Natural killer cell treated with Interleukin-12 subunit alpha and Interleukin-12 subunit beta and Interleukin-15 and Interleukin-18, amount 100 ng/mL, for 72 hours (primary cell): Measurements from ENCODE around the gene ZNF692. TPM values are rescaled to one million over a fixed set of nuclear protein-coding genes. Genes with fewer than 3 reads are reported as not detected.

Experiments
- ATAC-seq, 2 donors: fragments of 150-1000 bp; cut with Tn5 transposase in 1 of 2; sonication (Bioruptor Pico), chemical (Tn5 transposase) in 1 of 2; 2 replicates each; pipeline ENCODE4 v1.10.0; 2021
- DNase-seq: peaks from one replicate; pipeline ENCODE4 v3.0.0; 2022; ENCODE audit warnings: low spot score
- H3K27ac Mint-ChIP-seq, 2 donors: 1 replicate in 1 of 2; 2 replicates in 1 of 2; pipeline ENCODE4 v1.8.0; 2022; ENCODE audit warnings: mixed read lengths in 2 of 2, mild to moderate bottlenecking in 1 of 2, moderate library complexity in 1 of 2
- H3K27me3 Mint-ChIP-seq, 2 donors: 1 replicate in 1 of 2; 2 replicates in 1 of 2; pipeline ENCODE4 v1.8.0; 2022; ENCODE audit warnings: mixed read lengths in 2 of 2
- H3K36me3 Mint-ChIP-seq: one replicate; pipeline ENCODE4 v1.8.0; 2022; ENCODE audit warnings: mixed read lengths
- H3K4me1 Mint-ChIP-seq, 2 donors: 1 replicate in 1 of 2; 2 replicates in 1 of 2; pipeline ENCODE4 v1.8.0; 2022; ENCODE audit warnings: low read depth in 2 of 2, mixed read lengths in 2 of 2, mild to moderate bottlenecking in 1 of 2
- H3K4me3 Mint-ChIP-seq: one replicate; pipeline ENCODE4 v1.8.0; 2022; ENCODE audit warnings: mixed read lengths
- H3K9me3 Mint-ChIP-seq: 2 replicates; pipeline ENCODE4 v1.8.0; 2022; ENCODE audit warnings: mixed read lengths
- total RNA-seq, 2 donors: library from RNA; stranded (reverse); gene quantifications; one replicate each; pipeline ENCODE4 v1.2.3, GENCODE V29; 2022

The ZNF692 gene
- total RNA-seq, 2 donors from 2014 or later: 40.4 to 142 TPM

DNA sequence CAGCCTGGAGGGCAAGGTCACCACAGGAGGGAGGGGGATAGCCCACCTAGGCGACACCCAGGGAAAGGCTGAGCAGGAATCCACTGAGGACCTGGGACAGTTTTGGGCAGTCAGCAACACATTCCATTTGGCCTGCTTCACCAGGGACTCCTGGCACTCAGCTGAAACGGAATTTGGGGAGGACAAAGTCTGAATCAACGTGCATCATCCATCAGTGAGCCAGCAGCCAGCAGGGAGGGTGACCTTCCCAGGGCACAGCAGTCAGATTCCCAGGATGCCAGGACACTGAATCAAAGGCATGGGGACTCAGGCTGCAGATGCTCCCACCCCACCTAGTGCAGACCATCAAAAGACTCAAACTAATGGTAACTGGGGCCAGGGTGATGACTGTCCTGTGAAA is 37.8 kb downstream of the ZNF692 start:
- Mint-ChIP-seq H3K27me3 (no peaks in the 10 kb centered on the region), H3K4me3 (no peak overlapping the region), H3K9me3 (no peaks in the 10 kb centered on the region), H3K27ac (no peak overlapping the region), H3K36me3 (no peaks in the 10 kb centered on the region), H3K4me1 (peaks cover 53 to 64% of the 10 kb centered on the region in 2 donors)
- DNase-seq (no peak), ATAC-seq (no peak)

GRCh38 chr1:248820041-248820585 is 38.8 kb downstream of the ZNF692 start:
- Mint-ChIP-seq H3K4me3 (no peak overlapping the region), H3K36me3 (peaks cover 6% of the 10 kb centered on the region), H3K27ac (no peak overlapping the region), H3K4me1 (peaks cover 52 to 56% of the 10 kb centered on the region in 2 donors), H3K9me3 (no peaks in the 10 kb centered on the region), H3K27me3 (no peaks in the 10 kb centered on the region)
- ATAC-seq: no peak
- no peak for DNase-seq

DNA sequence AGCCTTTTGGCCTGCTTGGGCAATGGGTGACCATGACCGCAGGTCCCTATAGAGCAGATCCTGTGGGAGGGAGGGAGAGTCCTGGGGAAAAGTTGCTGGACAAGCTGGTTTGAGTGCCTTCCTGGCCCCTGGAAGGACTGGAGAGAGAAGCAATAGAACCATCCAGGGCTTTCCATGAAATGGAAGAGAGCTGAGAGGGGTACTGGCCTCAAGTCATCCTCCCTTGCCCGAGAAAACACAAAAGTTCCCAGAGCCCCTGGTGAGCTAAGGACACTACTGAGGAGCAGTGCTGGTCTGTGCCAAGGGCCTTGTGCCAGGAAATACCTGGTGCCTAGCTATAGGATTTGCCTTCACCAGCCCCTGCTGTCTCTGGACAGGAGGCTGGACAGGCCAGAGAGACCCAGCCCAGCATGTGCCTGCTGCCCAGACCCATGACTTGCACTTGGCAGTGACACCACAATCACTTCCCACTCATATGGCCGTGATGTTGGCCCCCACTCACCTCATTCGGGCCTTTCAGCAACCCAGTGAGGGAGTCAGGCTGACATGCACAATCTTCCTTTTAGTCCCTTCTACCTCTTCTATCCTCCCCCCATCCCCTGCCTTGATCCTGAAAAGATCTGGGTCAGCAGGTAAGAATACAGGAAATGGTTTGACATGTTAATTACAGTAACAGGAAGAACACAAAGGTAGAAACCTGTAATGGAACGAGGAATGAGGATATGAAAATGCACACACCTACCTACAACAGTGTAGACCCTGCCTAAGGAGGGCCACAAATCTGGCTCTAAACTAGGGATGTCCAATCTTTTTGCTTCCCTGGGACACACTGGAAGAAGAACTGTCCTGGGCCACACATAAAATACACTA is 40.1 kb downstream of the ZNF692 start:
- no peak overlapping the region for H3K4me3 Mint-ChIP-seq
- peak in 1 of 2 donors; percentile 7 for ATAC-seq
- peaks cover 38 to 44% of the 10 kb centered on the region in 2 donors for H3K4me1 Mint-ChIP-seq
- no peak overlapping the region for H3K27ac Mint-ChIP-seq
- H3K9me3 Mint-ChIP-seq: no peaks in the 10 kb centered on the region
- H3K36me3 Mint-ChIP-seq: peaks cover 16% of the 10 kb centered on the region
- no peak for DNase-seq
- no peaks in the 10 kb centered on the region for H3K27me3 Mint-ChIP-seq

GRCh38 chr1:248817065-248817464 is 41.8 kb downstream of the ZNF692 start:
- Mint-ChIP-seq H3K27me3 (no peaks in the 10 kb centered on the region), H3K27ac (peak overlapping the region; percentile 58 to 70), H3K4me3 (no peak overlapping the region), H3K9me3 (no peaks in the 10 kb centered on the region), H3K4me1 (peaks cover 26 to 32% of the 10 kb centered on the region in 2 donors), H3K36me3 (peaks cover 17% of the 10 kb centered on the region)
- no peak for DNase-seq
- peak; percentile 63 to 83 for ATAC-seq

DNA sequence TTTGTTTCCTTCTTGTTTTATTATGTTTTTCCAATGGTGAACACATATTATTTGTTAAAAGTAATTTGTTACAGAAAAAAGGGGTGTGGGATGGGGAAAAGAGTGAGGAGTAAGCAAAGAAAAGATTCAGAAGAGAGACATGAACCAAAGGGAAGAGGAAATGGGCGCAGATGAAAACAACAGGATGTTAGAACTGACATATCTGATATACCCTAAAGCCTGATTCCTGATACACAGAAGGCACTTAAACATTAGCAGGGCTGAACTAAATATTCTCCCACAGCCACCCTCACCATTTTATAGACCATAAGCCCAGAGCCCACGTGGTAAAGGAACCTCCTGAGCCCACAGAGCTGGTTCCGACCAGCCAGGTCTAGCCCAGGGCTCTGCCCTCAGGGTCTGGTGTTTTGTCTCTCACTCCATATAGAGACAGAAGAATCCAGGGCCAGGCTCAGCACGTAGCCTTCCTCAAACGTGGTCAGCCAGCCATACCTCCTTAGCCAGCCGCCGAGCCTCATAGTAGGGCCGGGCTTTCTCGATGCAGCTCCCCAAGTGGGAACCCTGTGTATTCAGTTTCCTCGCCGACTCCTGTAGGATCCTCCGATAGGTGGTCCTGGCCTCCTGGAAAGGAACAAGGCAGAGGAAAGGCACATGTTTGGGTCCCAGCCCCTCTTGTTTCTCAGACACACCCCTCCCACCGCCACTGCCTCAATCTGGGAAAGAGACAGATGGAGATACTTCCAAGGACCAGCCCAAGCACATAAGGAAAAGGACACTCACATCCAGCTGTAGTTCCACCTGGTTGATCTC is 42.6 kb downstream of the ZNF692 start:
- peak overlapping the region; percentile 19 for H3K4me3 Mint-ChIP-seq
- peaks cover 17% of the 10 kb centered on the region for H3K36me3 Mint-ChIP-seq
- H3K4me1 Mint-ChIP-seq: peaks cover 23 to 32% of the 10 kb centered on the region in 2 donors
- DNase-seq (no peak), ATAC-seq (no peak)
- H3K27ac Mint-ChIP-seq: peak overlapping the region; percentile 58 to 70
- no peaks in the 10 kb centered on the region for H3K9me3 Mint-ChIP-seq
- no peaks in the 10 kb centered on the region for H3K27me3 Mint-ChIP-seq

DNA sequence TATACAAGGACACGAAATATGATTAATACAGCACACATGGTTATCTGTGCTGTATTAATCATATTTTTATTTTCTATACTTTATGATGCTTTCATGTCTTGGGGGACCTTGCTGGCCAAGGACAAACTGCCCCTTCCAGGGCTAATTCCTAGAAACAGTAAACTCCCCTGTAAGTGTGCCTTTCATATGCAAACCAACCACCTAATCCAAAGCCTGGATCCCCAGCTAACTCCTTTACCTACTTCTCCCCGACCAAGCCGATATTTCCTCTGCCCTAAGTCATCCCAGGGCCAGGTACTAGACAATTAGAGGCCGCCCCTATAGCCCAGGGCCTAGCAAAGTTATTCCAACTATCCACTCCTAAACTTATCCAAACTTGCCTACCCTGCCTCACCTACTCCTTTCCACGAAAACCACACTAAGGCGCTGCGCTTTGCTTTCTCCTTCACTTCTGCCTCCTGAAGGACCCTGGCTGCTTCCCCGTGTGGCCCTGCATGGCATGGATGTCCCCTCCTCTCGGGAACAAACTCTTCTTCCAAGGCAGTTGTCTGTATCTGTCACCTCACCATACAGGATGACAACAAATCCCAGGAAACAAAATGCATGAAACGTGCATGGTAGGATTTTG is 43.4 kb downstream of the ZNF692 start:
- Mint-ChIP-seq H3K4me3 (peak overlapping the region; percentile 19), H3K36me3 (peaks cover 17% of the 10 kb centered on the region), H3K4me1 (peaks cover 23 to 28% of the 10 kb centered on the region in 2 donors), H3K9me3 (no peaks in the 10 kb centered on the region), H3K27me3 (no peaks in the 10 kb centered on the region), H3K27ac (peak overlapping the region in 1 of 2 donors; percentile 58)
- DNase-seq (no peak), ATAC-seq (no peak)

GRCh38 chr1:248814351-248814750 is 44.5 kb downstream of the ZNF692 start:
- Mint-ChIP-seq H3K4me1 (peaks cover 23% of the 10 kb centered on the region in 2 donors), H3K27me3 (no peaks in the 10 kb centered on the region), H3K4me3 (no peak overlapping the region), H3K36me3 (peaks cover 17% of the 10 kb centered on the region), H3K9me3 (no peaks in the 10 kb centered on the region), H3K27ac (no peak overlapping the region)
- no peak for ATAC-seq
- DNase-seq: no peak

- ATAC-seq: no peak
- no peaks in the 10 kb centered on the region for H3K27me3 Mint-ChIP-seq
- DNase-seq: no peak
- H3K27ac Mint-ChIP-seq: no peak overlapping the region
- no peak overlapping the region for H3K4me3 Mint-ChIP-seq
- H3K36me3 Mint-ChIP-seq: peaks cover 17% of the 10 kb centered on the region
- no peaks in the 10 kb centered on the region for H3K9me3 Mint-ChIP-seq
- peaks cover 18 to 19% of the 10 kb centered on the region in 2 donors for H3K4me1 Mint-ChIP-seq
These were observed 45.3 kb downstream of the ZNF692 start for GRCh38 chr1:248813546-248813945.

DNA sequence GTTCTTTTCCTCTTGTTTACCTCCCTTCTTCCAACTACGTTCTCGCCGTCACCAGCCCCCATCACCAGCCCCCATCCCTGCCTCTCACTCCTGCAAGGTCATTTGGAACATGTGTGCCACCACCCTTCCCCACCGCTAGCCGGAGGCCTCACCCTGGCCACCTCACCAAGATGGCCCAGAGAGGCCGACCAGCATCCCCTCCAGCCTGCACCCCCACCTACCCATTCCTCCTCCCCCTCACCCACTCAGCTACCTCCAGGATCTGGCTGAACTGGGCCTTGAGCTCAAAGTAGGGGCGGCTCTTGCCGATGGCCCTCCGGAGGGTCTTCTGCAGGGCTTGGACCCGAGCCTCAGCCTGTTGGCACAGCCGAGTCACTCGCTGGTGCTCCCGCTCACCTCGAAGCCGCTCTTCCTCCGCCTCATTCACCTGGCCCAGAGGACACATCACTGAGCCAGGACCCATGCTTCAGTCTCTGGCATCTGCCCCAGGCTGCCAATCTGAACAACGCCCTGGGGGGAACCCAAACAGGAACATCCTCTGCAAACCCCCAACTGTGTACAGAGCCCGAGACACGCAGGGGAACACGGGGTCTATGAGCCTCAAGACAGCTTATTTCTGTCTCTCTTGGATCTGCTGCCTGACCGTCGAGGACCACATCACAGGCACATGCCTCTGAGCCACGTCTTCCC is 46.0 kb downstream of the ZNF692 start:
- no peaks in the 10 kb centered on the region for H3K9me3 Mint-ChIP-seq
- no peak overlapping the region for H3K27ac Mint-ChIP-seq
- no peaks in the 10 kb centered on the region for H3K27me3 Mint-ChIP-seq
- no peak for ATAC-seq
- H3K4me3 Mint-ChIP-seq: no peak overlapping the region
- H3K36me3 Mint-ChIP-seq: peaks cover 17% of the 10 kb centered on the region
- peaks cover 14 to 19% of the 10 kb centered on the region in 2 donors for H3K4me1 Mint-ChIP-seq
- no peak for DNase-seq

GRCh38 chr1:248811514-248812490 is 47.1 kb downstream of the ZNF692 start:
- no peak overlapping the region for H3K27ac Mint-ChIP-seq
- no peak overlapping the region for H3K4me3 Mint-ChIP-seq
- H3K27me3 Mint-ChIP-seq: no peaks in the 10 kb centered on the region
- DNase-seq (no peak), ATAC-seq (peak in 1 of 2 donors; percentile 15)
- no peaks in the 10 kb centered on the region for H3K9me3 Mint-ChIP-seq
- H3K4me1 Mint-ChIP-seq: peaks cover 6 to 10% of the 10 kb centered on the region in 2 donors
- peaks cover 17% of the 10 kb centered on the region for H3K36me3 Mint-ChIP-seq

DNA sequence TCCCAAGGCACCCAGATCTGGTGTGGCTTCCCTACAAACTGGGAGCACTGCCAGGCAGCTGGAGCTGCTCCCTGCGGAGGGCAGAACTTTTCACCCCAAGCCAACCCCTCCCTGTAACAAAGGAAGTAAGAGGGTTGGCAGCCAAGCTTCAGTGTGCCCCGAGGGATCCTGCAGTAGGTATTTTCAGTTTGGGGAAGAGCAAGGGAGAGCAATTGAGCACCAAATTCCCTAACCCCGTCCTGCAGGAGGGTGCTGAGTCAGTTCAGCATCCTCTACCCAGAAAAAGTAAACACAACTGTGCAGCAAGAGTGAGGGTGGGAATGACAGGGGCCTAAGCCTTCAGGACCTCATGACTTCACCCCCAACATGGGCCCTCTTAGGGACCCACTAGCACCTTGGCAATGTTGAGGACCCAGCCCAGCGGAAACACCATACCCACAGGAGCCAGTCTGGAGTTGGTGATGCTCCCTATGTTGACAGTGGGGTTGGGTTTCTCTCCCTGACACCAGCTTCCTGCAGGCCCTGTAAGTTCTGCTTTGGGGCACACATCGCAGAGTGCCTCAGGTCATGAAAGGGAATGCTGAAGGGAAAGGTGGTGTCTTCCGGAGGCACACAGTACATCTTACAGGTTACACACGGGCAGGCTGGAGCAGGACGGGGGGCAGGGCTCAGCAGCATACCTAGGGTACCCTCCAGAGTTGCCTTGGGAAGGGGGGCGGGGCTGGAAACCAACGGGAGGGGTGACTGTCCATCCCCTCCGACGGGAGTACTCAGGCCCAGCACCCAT is 48.0 kb downstream of the ZNF692 start:
- H3K4me1 Mint-ChIP-seq: peaks cover 3 to 7% of the 10 kb centered on the region in 2 donors
- ATAC-seq (no peak), DNase-seq (no peak)
- H3K27ac Mint-ChIP-seq: no peak overlapping the region
- H3K9me3 Mint-ChIP-seq: no peaks in the 10 kb centered on the region
- peaks cover 16% of the 10 kb centered on the region for H3K36me3 Mint-ChIP-seq
- no peak overlapping the region for H3K4me3 Mint-ChIP-seq
- no peaks in the 10 kb centered on the region for H3K27me3 Mint-ChIP-seq
